ENCODE data around the gene C18orf63.

DNA sequence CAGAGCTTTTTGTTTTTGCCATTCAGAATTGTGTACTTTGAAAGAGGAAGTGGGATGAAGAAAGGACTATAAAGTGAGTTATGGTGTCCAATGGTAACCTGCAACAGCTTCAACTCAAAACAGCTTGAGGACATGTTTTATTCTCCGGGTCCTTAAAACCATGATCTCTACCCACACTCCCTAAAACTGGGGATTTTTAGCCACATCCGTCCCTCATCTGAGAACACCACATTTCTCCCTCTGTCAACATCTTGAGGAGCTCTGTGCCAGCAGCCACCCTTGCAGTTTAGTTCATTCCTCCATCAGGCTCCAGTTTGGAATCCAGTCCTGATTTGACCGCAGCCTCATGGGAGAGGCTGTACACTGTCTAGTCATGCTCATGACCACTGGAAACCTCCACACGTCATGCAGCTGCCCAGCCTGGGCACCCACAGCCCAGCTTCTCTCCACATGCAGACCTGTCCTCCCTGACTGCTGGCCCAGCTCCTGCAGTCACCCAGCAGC lies 62.6 kb downstream of the C18orf63 start:
- TF ChIP-seq POLR2A (IDR thresholded peaks at IDR 0.05; ENCODE audit: low read length) (no peak), GATA1 (IDR thresholded peaks at IDR 0.05; ENCODE audit: low read depth, low read length) (no peak)

All from erythroblast (primary cell).